ENCODE data around the gene BMP7.

BMP7 gene

DNA sequence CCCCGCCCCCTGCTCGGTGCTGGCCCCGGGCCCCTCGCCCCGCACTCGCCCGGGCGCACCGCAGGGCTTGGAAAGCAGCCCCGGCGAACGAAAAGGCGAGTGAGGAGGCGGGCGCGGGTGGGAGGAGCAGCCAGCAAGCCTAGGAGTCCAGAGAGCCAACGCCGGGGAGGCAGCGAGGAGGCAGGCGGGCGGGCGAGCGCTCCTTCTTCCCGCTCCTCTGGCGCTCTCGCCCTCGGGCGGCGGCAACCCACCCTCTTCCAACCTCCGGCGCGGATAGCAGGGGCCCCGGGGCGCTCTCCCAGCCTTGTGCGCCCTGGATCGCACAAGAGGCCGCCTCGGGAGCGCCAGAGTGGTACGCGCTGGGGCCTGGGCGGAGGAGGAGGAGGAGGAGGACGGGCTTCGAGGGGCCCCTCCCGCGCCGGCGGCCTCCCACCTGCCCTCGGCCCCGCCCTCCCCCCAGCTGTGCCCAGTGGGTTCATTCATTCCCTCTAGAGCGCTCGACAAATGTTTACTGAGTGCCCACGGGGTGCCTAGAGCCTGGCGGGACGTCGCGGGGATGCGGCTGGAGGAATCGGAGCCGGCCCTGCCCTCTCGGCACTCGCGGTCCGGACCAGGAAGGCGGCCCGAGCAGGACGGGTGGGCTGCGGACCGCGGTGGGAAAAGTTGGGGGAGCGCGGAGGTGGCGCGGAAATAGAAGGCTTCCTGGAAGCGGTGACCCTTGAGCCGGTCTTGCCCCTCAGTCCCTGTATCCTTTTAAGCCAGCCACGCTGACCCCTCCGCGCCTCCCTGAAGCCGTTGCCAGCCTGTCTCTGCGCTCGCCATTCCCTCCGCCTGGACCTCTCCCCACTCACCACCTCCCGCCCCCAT, at the start of gene BMP7:
TSS of gene BMP7 (minus strand) at position 351 of the 867 bp plus-strand sequence. CDS start 519 bp downstream, outside the sequence.
- FAIRE-seq: no peak

DNA sequence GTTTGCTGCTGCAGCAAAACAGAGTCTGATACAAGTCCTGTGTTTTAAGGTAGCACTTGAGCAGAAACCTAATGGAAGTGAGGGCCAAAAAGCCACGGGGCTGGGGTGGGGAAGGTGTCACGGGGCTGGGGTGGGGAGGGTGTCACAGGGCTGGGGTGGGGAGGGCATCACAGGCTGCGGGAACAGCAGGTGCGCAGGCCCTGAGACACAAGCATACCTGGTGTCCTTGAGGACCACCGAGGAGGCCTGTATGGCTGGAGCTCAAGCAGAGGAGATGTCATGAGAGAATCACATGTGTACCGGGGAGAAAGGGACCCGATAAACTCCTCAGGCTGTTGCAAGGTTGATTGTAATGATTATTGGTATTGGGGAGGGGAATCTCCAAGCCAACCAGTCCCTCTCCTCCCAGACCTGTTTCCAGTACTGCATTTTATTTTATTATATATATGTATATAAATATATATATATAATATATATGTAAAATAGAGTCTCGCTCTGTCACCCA, 49.6 kb upstream of the BMP7 start:
- FAIRE-seq: no peak

DNA sequence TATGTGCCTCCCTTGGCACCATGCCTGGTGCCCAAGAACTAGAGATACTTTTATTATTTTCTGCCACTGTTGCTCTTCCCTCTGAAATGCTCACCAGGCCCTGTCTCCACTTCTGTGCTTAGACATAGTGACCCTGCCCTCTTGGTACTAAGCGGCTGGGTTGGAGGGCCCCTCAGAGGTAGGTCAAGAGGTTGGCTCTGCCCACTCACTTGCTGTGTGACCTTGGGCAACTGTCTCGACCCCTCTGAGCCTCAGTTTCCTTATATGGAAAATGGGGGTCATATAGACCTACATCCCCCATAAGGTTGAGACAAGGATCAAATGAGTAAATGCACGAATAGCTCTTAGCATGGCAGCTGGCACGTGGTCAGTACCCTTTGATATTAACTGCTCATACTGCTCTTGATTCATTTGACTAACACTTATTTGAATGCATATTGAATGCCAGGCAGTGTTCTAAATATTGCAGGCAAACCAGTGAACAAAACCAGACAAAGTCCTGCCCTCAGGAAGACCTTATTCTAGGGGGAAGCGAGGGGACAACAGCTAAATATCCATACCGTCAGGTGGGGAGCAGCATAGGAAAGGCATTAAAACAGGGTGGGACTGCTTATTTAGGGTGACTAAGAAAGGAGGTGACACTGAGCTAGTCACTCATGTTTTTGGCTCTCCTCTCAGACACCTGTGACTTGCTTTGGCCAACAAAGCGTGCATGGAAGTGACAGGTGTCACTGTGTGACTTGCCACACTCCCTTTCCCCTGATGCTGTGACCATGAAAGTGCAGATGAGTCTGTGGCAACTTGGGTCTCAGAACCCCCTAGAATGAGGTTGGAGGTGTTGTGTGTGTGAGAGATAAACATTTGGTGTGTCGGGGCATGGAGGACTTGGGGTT, 48.9 kb upstream of the BMP7 start:
- no peak for FAIRE-seq

DNA sequence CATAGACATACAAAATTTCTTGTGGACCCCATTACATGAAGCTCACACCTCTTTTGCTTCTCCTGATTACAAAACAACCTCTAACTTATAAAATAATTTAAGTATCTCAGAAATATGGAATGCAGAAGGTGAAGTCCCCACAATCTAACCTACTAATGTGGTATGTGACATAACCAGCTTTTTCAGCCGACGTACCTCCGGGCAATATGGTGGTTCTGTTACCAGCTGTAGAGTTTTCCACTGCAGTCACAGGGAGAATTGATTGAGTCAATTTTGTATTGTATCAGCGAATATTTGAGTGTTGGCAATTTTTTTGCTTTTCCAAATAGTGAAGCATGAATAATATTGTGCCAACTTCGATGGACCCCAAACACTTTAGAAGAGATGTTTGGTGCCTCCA, 47.5 kb upstream of the BMP7 start:
- FAIRE-seq: no peak

DNA sequence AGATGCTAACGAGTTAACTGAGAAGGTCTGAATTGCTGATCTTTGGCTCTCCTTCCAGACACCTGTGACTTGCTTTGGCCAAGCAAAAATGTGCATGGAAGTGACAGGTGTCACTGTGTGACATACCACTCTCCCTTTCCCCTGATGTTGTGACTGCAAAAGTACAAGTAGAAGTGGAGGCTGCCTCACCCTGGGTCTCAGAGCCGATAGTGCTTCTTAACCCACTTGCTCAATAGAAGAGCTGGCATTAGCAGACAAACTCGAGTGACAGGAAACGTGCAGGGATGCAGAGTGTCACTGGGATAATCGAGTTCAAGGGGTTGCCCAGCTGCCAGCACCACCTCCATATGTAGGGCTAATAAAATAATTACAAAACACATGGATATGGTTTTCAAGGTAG, 46.8 kb upstream of the BMP7 start:
- no peak for FAIRE-seq

DNA sequence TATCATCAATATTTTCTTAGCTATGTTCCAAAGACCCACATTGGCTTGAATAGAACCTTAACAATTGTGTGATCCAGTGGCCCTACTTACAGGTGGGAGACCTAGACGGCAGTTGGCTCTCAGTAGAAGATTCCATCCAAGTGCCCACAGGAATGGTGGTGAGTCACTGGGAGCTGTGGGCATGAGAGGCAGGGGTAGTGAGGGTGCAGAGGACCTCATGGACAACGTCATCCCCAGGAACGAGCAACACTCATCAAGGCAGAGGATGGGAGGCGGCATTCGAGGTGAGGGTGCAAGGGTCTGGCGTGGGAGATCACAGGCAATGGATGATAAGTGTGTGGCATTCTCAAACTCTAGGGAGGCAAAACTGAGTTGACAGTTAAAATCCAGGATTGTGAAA, 45.7 kb upstream of the BMP7 start:
- no peak for FAIRE-seq

DNA sequence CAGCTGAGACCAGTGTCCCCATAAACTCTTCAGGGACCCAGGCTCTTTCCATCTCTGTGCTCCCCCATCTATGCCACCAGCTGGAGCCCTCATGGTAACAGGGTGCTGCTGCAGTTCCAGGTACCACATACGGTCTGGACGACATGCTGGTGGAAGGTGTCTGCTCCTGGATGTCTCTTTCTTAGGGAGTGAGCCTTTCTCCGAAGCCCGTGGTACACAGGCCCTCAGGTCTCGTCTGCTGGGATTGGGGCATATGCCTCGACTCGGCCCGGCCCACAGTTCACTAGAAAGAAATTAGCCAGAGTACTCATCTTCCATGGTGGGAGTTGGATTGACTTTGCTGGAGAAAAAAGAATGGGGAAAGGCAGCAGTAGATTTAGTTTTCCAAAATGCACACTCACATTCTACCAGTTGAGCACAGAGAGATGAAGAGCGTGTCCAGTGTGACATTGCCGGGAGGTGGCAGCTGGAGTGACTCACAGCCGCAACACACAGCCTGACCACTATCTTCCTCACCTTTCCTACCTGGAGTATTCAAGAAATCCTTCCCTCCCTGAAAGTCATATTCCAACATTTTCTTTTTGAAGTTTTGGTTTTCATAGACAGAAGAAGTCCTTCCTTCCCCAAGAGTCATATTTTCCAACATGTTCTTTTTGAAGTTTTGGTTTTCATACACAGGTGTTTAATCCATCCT, 44.5 kb upstream of the BMP7 start:
- FAIRE-seq: no peak

DNA sequence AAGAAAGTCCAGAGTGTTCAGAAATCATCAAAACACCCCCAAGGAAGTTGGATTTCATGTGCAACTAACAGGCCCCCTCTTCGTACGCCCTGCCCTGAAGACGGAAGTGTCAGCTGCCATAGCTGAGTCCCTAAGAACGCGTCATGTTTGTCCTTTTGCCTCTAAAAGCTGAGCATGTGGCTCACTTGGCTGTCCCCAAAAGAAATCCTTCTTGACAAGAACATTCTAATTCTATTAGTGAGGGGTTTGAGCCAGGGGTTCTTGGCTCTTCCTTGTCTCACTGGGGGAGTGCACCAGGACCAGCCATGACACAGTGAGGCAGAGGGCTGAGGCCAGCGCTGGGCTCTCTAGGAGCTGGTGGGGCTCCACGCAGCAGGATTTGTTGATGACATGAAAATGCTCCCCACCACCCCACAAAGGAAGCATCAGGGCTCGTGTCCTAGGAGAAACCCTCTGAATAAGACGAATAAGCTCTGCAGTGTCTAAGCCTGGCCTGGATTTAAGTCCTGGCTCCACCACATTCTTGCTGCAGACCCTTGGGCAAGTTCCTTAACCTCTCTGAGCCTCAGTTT, 43.2 kb upstream of the BMP7 start:
- no peak for FAIRE-seq

DNA sequence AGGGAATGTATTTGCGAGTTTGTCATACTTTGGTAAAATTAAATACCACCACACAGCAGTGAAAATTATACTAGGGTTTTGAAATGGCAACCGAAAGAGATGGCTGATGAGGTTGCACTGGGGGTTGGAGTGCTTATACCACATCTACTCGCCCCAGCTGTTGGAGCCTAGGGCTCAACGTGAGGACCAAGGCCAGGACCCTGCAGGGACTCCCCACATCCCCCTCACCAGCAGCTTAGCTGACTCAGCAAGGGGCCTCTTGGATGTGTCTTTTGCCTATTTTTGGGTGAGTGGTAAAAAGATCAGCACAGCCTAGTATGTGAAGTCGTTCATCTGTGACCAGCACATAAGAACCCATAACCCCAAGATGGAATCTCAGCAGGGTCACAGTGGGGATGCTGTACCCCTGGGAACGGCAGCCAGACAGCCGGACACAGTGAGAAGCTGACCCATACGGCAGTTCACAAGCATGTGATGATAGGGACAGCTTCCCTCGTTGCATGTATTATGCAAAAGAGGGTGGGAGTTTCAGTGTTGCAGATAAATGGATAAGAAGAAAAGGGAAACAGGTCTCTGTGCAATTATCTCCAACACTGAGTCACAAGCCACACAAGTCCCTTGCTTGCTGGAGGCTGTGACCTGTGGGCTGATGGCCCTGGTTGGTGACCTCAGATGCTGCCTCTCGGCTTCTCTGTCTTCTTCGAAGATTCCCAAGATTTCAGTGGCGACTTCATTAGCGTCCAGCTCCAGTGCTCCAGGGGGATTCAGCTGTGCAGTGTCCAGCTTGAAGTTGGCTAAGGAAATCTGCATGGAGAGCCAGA, 42.2 kb upstream of the BMP7 start:
- FAIRE-seq: no peak

DNA sequence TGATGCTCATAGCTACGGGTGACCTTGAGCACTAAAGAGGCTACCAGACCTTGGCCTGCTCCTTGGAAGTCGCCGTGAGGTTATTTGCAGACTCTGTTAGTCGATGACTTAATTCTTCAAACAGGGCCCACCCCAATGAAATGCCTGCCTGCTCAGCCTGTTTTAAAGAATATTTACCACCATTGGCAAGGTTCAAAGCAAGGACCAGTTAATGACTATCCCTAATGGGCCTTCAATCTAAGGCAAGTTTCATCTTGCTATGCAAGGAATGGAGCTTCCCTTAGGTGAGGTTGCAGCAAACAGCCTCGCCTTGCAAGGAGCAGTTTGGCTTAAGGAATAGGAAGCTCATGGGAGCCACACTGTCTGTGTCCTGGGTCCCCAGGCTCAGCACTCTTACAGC, 40.3 kb upstream of the BMP7 start:
- FAIRE-seq: no peak

DNA sequence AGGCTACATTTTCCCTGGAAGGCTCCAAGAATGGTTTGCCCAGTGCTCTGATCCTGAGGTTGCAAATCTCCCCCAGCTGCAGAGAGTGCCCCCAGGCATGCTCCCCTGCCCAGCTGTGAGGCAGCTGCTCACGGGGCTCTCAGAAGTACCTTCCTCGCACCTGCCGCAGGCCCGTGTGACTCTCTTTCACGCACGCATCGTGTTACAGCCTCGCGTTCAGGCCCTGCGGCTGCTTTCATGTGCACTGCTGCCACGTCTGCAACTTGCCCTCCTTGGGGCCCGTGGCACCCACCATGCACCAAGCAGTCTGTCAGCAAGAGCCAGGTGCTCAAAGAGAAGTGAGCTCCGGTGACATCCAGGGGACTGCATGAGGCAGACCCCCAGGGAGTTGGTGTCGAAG, 34.6 kb upstream of the BMP7 start:
- FAIRE-seq: no peak

DNA sequence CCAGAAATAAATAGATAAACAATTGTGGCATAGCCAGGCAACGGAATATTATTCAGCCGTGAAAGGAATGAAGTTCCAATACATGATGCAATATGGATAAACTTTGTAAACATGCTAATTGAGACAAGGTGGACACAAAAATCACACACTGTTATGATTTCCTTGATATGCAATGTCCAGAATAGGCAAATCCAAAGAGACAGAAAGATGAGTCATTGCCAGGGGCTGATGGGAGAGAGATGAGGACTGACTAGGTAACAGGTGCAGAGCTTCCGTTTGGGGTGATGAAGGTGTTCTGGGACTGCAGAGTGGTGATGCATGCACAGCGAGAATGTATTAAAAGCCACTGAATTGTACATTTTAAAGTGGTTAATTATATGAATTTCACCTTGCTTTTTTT, 32.0 kb upstream of the BMP7 start:
- FAIRE-seq: no peak

DNA sequence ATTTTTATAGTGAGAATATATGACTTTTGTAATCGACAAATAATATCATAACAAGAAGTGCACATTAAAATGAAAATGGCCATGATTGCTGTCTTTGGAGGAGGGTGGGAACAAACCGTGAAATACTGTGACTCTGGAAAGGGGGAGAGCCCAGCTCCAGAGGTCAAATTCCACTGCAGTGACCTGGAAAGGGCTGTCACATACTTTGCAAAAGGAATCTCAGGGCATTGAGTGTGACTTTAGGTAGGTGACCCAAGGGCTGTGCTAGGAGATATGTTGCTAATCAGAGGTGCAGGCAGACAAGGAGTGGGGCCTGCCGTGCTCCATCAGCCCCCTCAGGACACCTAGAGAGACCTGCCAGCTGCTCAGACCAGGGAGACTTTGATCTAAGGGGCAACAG, 28.1 kb upstream of the BMP7 start:
- FAIRE-seq: no peak

DNA sequence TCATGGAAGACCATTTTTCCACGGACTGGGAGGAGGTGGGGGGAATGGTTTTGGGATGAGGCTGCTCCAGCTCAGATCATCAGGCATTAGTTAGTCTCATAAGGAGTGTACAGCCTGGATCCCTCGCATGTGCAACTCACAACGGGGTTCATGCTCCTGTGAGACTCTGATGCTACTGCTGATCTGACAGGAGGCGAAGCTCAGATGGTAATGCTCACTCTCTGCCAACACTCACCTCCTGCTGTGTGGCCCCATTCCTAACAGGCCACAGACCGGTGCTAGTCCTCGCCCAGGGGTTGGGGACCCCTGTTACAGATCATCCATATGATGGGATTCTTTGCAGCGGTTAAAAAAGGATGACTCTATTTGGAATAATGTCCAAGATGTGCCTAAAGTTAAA, 27.6 kb upstream of the BMP7 start:
- FAIRE-seq: no peak

DNA sequence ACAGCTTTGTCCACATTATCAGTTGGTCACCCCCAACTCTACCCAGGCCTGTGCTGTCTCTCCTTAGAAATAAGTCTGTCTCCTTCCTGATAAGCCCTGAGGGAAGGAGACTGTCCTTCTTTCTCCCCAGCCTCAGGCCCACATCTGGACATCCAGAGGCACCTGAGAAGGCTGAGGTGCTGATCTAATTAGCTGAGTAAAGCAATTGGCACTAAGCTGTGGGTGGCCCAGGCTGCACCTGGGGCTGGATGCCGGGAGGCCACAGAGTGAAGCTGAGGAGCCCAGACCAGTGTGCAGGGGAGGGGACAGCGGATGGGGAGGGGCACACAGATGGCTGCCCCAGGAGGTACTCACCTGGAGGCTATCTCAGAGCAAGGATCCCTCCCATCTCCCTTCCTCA, 26.2 kb upstream of the BMP7 start:
- FAIRE-seq: no peak

DNA sequence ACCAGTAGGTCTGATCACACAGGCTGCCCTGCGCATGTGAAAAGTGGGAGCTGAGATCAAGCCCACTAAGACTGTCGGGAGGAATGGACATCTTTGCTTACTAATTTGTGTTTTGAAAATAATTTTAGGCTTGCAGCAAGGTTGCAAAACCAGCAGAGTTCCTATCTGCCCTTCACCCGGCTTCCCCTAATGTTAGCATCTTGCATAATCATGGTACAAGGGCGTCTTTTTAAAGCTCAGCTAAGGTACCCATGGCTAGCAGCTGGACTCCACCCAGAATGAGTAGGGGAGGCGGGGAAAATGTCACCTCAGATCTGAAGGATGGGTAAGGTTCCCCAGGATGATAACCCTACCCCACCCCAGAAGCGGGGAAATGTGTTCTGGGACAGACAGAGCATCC, 25.3 kb upstream of the BMP7 start:
- no peak for FAIRE-seq

DNA sequence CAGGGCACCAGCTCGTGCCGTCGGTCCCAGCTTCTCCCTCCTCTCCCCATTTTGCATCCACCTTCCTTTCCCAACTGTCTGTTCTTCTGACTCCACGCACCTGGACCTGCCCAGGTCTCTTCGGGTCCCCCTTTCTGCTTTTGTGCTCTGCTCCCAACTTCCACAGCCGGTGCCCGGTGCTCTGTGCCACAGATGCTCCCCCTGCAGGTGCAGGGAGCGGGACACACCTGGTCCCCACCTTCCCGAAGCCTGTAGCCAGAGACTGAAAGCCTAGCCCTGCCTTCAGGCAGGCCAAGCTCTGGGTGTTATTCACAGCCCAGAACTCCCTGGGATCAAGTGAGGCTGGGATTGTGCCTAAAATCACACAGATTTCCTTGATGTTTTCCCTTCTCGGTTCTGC, 24.6 kb upstream of the BMP7 start:
- no peak for FAIRE-seq

DNA sequence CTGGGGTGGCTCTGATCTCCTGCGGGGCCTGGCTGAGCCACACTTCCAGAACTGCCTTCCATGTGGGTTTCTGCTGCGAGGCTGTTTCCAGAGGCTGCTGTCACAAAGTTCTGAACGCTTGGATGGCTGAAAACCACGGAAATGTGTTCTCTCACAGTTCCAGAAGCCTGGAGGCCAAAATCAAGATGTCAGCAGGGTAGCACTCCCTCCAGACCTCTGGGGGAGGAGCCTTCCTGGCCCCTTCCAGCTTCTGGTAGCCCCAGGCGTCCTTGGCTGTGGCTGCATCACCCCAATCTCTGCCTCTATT, 23.7 kb upstream of the BMP7 start:
- no peak for FAIRE-seq

DNA sequence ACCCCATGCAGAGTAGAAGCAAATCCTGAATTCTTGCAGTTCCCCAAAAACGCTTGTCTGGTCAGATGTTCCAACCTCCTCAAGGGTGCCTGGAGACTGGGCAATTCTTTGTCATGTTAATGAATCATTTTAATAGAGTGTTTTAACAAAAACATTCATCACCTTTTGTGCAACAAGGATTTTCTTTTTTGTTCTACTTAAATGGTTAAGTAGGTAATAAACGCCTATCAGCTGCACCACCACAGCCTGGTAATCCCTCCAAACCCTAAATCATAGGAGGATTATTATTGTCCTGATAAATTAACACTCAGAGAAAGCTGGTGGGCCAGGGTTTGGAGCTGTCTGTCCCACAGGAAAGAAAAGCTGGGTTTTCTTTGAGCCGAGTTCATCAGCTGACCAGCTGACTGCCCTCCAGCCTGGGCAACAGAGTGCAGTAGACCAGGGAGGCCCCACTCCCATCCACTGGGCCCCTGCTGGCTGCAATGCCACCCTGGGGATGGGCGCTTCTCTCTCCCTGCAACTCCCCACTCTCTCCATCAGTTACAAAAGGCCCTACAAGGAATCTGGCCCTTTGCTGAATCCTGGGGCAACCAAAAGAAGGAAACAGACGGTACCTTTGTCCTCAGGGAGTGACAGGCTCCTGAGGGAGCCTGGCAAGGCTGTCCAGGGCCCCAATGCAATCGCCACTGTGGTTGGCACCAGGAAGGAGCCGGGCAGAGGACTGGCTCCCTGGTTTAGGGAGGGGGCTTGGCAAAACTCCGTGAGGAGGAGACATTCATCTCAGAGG, 23.1 kb upstream of the BMP7 start:
- FAIRE-seq: no peak

DNA sequence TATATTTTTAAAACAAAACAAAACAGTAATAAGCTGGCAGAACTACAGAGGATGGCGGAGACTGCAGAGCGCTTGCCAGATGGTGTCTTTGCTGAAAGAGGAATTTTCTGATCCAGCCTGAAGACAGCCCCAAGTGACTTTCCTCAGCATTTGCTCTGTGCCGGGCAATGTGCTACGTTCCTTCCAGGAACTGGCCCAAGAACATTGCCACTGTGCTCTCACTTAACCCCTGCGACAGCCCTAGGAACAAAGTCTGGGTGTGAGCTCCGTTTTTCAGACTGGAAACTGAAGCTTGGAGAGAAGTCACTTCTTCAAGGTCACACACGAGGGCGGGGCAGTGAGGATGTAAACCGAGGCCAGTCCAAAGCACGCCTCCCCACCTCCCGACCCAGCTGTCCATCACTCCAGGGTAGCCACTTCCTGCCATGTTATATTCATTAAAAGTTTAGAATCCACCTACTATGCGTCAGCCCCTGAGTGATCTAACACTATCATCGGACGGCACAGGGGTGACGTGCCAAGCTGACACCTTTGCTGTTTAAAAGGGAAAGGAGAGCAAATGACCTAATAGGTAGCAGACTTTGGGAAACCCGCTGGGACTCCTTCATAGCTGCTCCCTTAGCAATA, 22.3 kb upstream of the BMP7 start:
- no peak for FAIRE-seq

DNA sequence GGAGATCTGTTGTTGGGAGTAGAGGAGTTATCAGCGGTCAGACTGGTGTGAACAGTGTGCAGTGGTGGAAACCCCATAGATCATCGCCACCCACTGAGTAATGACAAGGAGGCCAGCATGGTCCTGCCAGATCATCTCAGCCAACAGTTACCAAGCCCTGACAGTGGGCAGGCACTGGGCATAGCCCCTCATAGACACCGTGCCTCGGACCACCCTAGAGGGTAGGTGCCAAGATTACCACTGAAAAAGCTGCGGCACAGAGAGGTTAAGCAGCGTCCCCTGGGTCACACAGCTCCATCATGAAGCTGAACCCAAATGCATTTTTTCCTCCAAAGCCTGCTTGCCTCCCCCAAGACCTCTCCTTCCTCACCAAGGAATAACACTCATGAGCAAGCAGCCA, 21.5 kb upstream of the BMP7 start:
- no peak for FAIRE-seq
